Stimulated activated CD4-positive, alpha-beta T cell treated with anti-CD3 and anti-CD28 coated beads, Interleukin-4, amount 100 ng/mL, for 4 hours (primary cell): Measurements from ENCODE around the gene RARB.

Source experiments
- DNase-seq, 2 experiments: peaks; one replicate each; pipeline ENCODE4 v3.0.0-alpha.2; 2020

Gene RARB

DNA sequence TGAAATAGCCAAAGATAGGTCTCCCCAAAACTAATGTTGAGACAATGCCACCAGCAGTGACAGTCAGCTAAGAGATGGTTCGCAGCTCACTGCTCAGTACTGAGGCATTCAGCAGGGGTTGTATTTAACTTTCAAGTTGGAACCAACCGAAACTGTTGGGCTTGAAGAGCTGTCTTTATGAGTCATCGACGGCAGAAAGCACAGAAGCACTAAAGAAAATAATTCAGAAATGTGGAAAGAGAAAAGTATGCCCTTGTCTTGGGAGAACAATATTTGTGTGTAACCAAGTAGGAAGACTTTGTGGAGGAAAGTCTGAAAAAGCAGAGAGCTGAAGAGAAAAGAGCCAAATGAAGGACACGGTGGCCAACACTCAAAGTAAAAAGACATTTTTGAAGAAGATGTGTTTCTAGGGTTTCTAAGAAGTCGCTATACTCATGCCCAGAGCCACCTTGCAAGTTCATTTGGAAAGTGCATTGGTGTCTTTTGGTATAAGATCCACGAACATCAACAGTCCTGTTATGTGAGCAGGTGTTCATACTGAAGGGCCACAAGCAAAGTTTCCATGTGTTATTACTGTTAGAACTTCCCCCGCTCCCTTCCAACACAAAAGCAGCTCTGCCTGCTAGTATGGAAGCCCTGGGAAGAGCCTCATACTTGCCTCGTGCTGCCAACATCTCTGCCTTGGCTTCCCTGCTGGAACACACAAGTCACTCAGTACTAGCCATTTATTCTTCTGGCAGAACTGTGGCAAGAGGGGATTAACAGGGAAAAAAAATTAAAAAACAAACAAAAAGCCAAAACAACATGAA, 4.1 kb upstream of the RARB start:
- DNase-seq, result no peak

DNA sequence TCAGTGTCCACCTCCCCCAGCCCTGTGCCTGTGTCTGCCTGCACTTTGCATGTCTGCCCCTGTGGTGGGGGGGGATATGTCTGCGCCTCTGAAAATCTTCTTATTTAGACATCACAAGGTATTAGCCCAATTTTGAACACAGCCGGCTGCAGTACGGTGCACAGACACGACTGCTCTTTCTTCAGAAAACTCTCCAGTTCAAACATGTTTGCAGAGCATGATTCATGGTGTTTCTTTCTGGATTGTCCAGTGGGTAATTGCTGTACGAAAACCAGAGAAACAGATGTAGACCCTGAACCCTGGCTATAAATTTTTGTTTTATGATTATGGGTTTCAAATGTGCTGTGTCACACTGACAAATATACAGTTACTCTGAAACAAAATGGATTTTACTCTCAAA, 3.4 kb upstream of the RARB start:
- no peak for DNase-seq

DNA sequence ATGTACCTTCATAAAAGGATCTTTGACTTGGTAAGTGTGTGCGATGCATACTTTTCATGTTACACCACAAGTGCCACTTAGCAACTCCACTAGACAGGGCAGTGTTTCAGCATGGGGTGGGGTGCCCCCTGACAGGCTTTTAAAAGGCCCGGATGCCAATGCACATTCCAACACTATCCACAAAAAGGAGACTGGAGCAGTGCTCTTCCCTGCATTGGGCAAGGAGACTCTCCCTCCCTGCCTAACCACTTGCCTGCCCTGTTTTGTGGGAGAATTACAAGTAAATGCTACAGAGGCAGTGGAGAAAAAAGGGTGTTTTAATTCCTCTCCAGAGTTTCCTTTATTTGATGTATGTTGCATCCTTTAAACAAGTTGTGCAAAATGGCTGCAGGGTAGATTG, 1.7 kb upstream of the RARB start:
- DNase-seq, result no peak

DNA sequence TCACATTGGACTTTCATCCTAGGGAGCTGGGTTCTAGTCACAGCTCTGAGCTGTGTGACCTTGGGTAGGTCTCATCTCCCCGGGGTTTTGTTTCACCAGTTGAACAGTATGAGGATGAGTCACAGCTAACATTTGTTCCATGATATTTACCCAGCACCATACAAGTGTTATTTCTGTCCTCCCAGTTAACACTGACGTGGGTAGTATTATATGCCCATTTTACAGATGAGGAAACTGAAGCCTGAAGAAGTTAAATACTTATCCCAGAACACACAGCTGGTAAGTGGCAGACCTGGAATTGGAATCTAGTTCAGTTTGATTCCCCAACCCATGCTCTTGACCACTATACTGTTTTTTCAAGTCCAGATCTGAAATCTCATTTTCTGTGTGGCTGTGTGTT, 908 bp upstream of the RARB start:
- no peak for DNase-seq

DNA sequence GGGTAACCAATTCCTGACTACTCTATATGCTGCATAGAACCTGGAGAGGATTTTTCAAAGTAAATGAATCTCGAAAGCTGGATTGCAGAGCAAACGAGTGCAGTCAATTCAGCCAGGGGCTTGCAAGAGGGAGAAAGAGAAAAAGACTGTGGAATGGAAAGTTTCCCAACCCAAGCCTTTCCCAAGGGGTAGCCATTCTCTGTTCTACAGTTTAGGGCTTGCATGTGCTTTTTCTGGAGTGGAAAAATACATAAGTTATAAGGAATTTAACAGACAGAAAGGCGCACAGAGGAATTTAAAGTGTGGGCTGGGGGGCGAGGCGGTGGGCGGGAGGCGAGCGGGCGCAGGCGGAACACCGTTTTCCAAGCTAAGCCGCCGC, 511 bp upstream of the RARB start:
- DNase-seq, result no peak

DNA sequence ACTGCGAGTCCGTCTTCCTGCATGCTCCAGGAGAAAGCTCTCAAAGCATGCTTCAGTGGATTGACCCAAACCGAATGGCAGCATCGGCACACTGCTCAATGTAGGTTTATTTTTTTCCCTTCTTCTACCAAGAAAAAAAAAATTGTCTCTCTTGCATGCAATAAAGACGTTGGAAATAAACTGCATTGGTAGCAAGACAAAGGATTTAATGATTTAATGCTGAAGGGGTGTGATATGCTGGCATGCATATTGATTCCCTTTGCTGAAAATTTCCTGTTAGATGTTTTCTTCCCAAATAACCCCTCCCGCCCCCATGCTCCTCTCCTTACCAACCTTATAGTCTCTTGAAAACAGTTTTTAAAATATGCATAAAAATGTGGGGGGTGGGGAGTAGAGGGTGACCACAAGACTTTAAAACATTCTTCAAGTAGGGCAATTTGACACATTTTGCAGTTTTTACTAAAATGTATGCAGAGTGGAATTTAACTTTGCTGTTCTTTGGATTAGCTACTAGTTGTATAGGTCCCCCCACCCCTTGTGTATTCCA, 799 bp downstream of the RARB start:
- DNase-seq, result no peak

DNA sequence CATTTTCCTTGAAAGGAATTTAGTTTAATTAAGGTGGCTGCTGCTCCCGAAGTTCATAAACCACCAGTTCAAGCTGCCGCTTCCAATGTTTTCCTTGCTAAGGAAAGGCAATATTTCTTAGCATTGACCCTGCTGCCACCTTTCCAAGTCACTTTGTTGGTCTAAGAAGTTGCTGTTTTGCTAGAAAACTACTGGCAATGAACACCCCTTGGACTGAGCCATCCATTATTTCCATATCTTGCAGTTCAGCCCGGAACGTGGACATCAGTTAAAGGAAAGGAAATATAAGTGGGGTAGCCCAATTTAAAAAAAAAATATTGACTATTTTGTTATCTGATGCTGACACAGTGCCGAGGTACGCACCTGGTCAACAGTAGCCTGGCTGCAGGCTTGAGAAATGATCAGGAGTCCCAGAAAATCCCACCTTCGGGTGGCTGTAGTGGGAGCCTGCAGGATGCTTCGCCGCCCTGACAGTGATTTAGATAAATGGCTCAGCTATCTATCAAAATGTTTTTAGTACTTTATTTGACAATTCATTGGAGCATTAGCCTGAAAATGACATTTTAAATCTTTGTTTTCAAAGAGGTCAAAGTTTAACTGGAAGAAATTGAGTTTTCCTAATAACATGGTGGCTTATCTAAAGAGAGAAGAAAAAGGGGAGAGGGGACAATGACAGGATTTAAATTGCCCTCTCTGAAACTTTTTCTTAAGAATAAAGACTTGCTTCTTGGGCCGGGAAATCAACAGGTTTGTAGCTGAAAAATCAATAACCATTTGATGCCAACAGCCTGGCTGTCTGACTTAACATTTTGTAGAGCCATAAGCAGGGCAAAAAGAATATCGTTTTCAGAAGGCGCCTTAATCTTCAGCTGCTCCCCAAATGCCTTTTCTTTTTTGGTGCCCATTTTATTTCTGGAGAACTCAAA, 1.6 kb downstream of the RARB start:
- DNase-seq, result no peak

DNA sequence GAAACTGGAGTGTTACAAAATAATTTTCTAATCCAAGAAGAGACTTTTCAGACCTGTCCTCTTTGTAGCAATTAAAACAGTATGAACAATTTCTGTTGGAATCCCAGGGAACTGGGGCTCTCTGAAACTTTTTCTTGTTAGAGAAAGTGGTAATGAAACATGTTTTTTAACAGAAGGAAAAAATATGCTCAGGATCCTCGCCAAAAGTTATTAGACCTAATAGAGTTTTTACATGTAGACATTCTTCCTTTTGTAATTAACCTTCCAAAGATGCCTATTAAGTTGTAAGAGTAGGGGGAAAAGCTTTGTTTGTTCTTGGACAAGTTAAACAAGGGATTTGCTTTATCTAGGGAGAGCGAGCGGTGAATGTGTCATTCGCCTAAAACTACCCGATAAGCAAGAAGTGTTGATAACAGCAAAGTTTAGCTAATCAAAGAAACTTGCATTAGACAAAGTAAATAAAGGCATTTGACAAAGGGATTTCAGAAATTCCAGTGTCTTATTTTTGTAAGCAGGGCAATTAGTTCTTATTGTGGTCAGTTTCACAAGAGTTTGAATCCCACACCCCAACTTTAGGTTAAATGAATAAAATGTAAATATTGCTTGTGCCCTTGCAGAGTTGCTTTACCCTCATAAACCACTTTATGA, 2.3 kb downstream of the RARB start:
- no peak for DNase-seq

DNA sequence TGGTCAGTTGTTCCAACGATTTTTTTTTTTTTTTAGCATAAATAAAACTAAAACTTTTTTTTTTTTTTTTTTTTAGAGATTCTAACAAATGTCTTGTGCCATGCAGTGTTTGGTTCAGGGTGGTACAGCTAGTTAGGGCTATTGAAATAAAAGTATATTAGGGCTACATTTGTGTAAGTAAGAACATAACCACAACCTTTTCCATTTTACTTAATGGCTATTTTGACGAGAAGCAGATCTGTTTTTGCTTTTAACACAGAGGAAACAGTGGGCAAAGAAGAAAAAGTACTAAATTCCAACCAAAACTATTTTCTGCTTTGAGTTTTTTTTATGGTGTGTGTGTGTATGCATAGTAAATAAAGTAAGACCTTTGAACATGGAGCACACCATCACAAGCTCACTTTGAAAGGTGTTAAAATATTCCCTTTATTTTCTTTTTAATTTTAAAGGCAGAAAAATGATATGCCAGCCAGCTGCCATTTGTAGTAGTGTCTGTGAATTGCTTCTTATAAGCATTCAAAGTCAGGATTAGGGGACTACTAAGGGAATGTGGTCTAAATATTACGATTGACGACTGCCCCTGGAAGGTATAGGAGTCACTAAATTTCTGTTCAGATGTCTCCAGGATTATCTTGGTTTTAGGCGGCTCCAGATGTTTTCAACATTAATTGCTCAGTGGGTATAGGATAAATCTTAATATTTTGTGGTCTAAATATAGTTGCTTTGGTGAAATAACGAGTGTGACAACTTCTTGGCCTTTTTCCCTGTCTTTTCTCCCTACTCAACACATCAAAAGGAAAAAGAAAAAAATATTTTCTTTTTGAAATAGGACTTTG, 3.1 kb downstream of the RARB start:
- no peak for DNase-seq

DNA sequence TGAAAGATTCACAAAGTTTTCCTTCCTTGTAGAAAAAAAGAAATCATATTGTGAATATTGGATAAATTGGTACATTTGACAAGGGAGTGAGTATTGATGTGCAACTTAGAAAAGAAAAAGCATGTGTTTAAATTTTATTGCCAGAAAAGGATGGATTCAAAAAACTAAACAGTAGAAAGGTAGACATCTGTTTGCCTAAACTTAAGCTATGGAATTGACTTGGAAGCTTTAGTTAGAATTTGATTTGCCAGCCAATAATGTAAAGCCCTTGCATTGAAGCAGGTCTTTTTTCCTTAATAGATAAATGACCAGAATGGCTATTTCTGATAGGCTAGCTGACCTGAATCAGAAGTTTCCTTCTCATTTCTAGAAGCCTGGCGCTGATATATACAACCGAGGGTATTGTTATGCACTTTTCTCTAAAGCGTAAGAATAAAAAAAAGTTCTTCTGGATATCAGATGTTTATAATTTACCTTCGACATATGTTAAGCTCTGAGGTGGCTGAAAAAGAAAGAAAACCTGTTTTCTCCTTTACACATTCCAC, 4.2 kb downstream of the RARB start:
- no peak for DNase-seq

DNA sequence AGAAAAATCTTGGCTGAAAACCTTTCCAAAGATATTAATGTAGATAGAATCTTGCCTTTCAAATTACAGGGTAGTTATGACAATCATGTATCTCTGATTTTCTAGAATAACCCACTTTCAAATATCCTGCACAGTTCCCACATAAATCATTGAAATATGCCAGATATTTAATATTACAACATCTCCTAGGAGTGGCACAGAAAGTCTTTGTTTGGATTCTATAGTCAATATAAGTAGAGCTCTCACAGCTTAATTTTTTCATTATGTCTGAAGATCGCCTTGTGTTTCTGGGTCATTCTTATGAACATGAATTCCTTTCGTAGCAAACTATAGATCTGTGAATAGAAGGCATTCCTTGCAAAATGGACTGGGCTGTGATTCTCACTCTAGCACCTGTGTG, 5.0 kb downstream of the RARB start:
- no peak for DNase-seq

DNA sequence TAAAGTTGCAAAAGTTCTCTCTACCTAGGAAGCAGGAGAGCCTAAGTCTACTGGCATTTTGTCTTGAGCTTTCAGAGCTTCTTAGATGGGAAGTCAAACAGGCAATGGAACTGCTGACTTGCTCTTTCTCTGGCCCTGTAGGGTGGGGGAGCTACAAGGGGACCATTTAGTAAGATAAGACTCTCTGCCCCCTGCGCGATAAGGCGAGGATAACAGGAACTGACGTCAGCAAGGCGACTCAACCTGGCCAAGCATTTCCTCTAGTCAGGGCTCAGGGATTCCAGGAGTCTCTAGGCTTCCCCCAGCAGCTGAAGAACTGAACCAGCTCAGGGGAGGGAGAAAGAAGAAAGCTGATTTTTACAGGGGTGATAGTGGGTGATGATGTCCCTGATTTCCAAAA, 5.8 kb downstream of the RARB start:
- DNase-seq, result no peak

DNA sequence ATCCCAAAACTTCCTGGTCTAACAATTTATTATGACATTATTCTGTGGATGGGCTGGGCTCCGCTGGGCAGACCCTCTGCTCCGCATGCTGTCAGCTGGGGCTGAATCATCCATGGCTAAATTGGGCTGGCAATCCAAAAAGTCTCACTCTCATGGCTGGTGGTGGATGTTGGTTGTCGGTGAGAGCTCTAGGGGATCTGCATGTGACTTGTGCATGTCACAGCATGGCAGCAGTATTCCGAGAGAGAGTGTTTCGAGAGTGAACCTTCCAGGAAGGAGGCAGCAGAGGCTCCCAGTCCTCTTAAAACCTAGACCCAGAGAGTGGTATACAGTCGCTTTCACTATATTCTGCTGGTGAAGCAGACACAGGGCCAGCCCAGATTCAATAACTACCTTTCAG, 9.9 kb downstream of the RARB start:
- DNase-seq, result no peak

DNA sequence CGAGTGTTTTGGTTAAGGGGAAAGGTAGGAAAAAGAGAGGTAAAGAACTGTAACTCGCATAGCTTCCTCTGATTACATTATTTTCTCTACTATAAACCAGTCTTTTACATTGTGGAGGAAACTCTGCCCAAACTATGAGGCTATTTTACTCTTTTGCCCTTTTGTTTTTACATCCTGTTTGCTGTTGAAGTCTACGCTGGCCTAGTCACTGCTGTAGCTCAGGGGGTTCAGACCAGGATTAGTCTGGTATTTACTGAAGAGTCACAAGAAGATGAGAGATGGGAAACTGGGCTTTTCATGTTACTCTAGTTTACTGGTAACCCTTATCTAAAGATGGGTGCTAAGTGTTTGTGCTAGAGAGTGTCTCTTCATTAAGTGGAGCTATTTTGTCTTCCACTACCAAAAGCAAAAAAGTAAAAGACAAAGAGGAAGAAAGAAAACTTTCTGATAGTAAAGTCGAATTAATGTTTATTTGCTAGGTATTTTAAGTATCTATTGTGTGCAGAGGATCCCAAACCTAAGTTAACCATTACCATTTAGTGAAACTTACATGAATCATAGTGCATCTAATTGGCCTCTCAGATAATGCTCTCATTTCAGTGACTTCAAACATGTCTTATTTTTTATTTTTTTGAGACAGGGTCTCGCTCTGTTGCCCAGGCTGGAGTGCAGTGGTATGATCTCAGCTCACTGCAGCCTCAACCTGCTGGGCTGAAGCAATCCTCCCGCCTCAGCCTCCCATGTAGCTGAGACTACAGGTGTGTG, 10.9 kb downstream of the RARB start:
- DNase-seq, result no peak

DNA sequence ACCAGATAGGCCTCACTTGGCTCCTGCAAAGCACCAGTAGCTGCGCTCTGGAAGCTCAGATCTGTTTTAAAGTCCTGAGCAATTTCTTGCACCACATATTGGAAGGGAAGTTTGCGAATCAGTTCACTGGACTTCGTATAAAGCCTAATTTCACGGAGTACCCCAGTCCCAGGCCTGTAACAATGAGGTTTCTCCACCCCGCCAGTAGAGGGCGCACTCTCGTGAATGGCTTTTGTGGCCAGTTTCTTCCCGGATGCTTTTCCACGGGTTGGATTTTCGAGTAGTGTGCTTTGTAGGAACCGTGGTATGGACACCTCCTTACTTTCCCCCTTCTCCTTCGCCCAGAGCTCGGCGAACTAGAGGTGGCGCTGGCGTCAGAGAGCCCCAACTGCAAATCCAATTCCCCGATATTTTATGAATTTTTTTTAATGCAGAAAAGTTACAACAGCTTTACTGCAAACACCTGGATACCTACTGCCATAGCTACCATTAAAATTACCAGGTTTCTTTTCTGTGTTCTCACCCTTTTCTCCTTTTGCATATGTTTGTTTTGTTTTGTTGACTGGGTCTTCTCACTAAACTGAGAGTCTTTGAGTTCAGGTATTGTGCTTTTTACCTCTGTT, 13.3 kb downstream of the RARB start:
- peak in 1 of 2 experiments; percentile 5 for DNase-seq

DNA sequence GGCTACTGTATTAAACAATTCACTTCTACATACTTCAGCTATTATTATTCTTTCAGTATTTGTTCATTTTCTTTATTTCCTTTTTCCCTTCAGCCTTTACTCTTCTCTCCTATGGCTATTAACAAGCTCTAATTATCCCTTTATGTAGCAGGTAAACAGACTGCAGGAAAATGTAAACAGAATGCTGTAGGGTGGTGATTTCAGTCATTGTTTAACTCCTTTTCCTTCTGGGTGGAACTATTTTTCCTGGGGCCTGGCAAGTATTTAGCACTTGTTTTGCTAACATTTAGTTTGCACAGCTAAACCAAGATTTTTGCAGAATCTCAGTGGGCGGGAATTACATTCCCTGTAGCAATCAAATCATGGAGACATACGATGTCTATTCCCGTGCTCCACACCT, 14.4 kb downstream of the RARB start:
- DNase-seq, result no peak

DNA sequence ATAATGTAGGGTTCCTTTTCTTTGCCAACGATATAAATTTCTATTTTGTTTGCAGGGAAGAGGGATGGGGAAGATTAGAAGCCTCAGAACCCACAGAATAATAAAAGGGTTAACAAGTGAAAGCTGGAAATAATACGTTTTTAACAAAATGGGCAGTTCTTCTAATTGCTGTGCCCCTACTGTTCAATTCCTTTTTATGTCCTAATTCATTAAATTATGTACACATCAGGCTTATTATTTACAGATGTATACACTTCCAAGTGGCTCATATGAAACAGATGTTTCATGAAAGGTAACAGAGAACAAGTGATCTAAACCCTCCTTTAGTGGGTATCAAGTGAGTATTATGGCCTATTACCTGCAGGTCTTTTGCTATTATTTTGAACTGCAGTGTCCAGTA, 16.2 kb downstream of the RARB start:
- DNase-seq, result no peak

DNA sequence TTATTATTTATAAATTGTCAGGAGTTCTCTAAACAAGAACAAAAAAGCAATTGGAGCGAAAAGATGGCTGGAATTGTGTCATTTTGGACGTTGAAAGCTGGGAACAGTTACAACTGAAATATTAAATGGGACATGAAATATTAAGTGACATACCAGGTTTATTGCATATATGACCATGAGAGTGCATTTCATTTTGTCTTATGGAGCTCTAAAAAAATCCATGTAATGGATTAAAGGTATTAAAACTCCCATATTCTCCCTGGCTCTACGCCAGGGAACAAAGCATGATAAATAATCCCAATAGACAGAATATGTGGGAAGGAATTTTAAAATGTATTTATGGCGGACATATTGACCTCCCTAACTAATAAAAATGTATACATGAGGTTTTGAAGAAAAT, 17.7 kb downstream of the RARB start:
- no peak for DNase-seq

DNA sequence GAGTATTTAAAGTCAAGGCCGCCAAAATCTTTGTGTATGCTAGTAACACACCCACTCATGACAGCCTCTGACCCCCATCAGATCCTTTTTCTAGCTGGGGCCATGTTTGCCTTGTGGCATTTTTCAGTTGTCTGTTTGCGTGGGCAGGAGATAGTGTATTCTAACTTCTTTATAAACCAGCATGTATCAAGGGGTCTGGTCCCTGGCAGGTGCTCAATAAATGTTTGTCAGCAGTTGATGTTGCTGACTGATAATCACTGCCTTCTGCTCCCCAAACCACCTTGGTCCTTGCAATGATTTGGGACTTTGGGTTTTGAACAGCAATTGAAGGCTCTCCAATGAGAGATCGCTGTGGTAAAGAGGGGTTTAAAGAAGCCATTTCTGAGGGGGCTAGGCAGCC, 19.2 kb downstream of the RARB start:
- no peak for DNase-seq

DNA sequence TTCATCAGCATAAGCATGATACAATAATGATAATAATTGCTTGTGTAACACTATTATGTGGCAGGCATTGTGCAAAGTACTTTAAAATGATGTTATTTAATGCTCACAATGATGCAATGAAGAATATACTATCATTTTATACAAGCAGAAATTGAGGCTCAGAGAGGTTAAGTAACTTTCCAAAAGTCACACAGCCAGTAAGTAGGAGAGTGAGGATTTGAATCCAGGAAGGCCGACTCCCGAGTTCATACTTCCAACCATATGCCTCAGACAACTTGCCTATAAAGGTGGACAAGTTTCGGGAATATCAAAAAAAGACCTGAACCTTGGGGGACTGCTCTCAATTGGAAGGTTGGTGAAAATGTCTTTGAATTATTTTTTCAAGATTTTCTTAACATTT, 19.9 kb downstream of the RARB start:
- DNase-seq, result no peak
